Neural cell (in vitro differentiated cells): ENCODE measurements around the gene TBX2. TPM values are rescaled to one million over a fixed set of nuclear protein-coding genes. Genes with fewer than 3 reads are reported as not detected.

ENCODE experiments used
- H2AFZ ChIP-seq: fragments of 200-600, 300-800 bp; sonication (generic), shearing (Covaris generic); 2 replicates; pipeline ENCODE4 v1.6.0; 2014; ENCODE audit warnings: low read depth, mild to moderate bottlenecking, antibody characterized with exemption, low read length, moderate library complexity
- H3F3A ChIP-seq: fragments of 200-600 bp; shearing (Covaris generic); 2 replicates; pipeline ENCODE4 v1.6.1; 2016; ENCODE audit warnings: mild to moderate bottlenecking, moderate library complexity, mixed read lengths, antibody characterized with exemption, low read length; ENCODE audit not compliant: insufficient read depth, poor library complexity, severe bottlenecking
- H3K27ac ChIP-seq: fragments of 200-600, 300-800 bp; sonication (generic), shearing (Covaris generic); 2 replicates; pipeline ENCODE4 v1.5.1; 2014; ENCODE audit warnings: mild to moderate bottlenecking, low read length, moderate library complexity
- H3K27me3 ChIP-seq: fragments of 300-800, 200-600 bp; sonication (generic), shearing (Covaris generic); 2 replicates; pipeline ENCODE4 v1.6.0; 2014; ENCODE audit warnings: mild to moderate bottlenecking, low read depth, low read length, moderate library complexity; ENCODE audit not compliant: insufficient read depth
- H3K36me3 ChIP-seq: fragments of 300-800, 200-600 bp; sonication (generic), shearing (Covaris generic); 2 replicates; pipeline ENCODE4 v1.5.1; 2014; ENCODE audit warnings: mild to moderate bottlenecking, antibody characterized with exemption, low read length, moderate library complexity; ENCODE audit not compliant: insufficient read depth
- H3K4me2 ChIP-seq: fragments of 300-800, 200-600 bp; sonication (generic), shearing (Covaris generic); 2 replicates; pipeline ENCODE4 v1.6.0; 2014; ENCODE audit warnings: mild to moderate bottlenecking, low read length
- H3K4me3 ChIP-seq: fragments of 300-800, 200-600 bp; sonication (generic), shearing (Covaris generic); 2 replicates; pipeline ENCODE4 v1.5.1; 2014; ENCODE audit warnings: mild to moderate bottlenecking, low read length, moderate library complexity
- H3K79me2 ChIP-seq: fragments of 200-600 bp; shearing (Covaris generic); replicated peaks from 2 replicates; pipeline ENCODE4 v1.6.0; 2014; ENCODE audit warnings: mild to moderate bottlenecking, low read length, moderate library complexity; ENCODE audit not compliant: insufficient read depth
- H3K9ac ChIP-seq: fragments of 300-800, 200-600 bp; sonication (generic), shearing (Covaris generic); 2 replicates; pipeline ENCODE4 v1.6.1; 2016; ENCODE audit warnings: mild to moderate bottlenecking, low read length, mixed read lengths
- H3K9me2 ChIP-seq: fragments of 200-600 bp; shearing (Covaris generic); 2 replicates; pipeline ENCODE4 v1.6.1; 2016; ENCODE audit warnings: mild to moderate bottlenecking, low read length, mixed read lengths; ENCODE audit not compliant: insufficient read depth
- H3K9me3 ChIP-seq: fragments of 200-600, 300-800 bp; sonication (generic), shearing (Covaris generic); 2 replicates; pipeline ENCODE4 v1.6.1; 2016; ENCODE audit warnings: mild to moderate bottlenecking, mixed run types, low read length, moderate library complexity, mixed read lengths
- H4K20me1 ChIP-seq: fragments of 200-600 bp; shearing (Covaris generic); 2 replicates; pipeline ENCODE4 v1.6.1; 2016; ENCODE audit warnings: mild to moderate bottlenecking, mixed run types; ENCODE audit not compliant: insufficient read depth
- EP300 ChIP-seq: fragments of 450-650 bp; conservative IDR thresholded peaks from 2 replicates; pipeline ENCODE4 v1.6.1; 2014; ENCODE audit warnings: antibody characterized with exemption, mild to moderate bottlenecking, moderate library complexity; ENCODE audit not compliant: poor library complexity, severe bottlenecking
- EZH2 ChIP-seq: fragments of 200-600, 300-800 bp; shearing (Covaris generic), sonication (generic); IDR thresholded peaks from 2 replicates; pipeline ENCODE4 v1.6.1; 2014; ENCODE audit warnings: antibody characterized with exemption, low read length, borderline replicate concordance, mild to moderate bottlenecking; ENCODE audit not compliant: insufficient read depth, poor library complexity, severe bottlenecking
- MXI1 ChIP-seq: fragments of 450-650 bp; conservative IDR thresholded peaks from 2 replicates; pipeline ENCODE4 v1.6.1; 2014; ENCODE audit warnings: antibody characterized with exemption, mild to moderate bottlenecking; ENCODE audit not compliant: poor library complexity, severe bottlenecking
- POLR2AphosphoS5 ChIP-seq: IDR thresholded peaks from 2 replicates; pipeline ENCODE4 v1.6.1; 2012
- SMC3 ChIP-seq: fragments of 450-650 bp; conservative IDR thresholded peaks from 2 replicates; pipeline ENCODE4 v1.6.1; 2014; ENCODE audit warnings: antibody characterized with exemption, mild to moderate bottlenecking, moderate library complexity; ENCODE audit not compliant: poor library complexity
- TAF1 ChIP-seq: IDR thresholded peaks from 2 replicates; pipeline ENCODE4 v1.6.1; 2012; ENCODE audit warnings: low read depth
- polyA plus RNA-seq: library from polyadenylated mRNA; depleted of rRNA; stranded (reverse); fragments of >200 nt; gene quantifications from 2 replicates; pipeline ENCODE4 v1.2.3, GENCODE V29; 2014
- TF ChIP-seq, protein P1 (sequence below): IDR thresholded peaks from 2 replicates; pipeline ENCODE4 v1.6.1; 2012; ENCODE audit warnings: borderline replicate concordance
- TF ChIP-seq, protein P2 (sequence below): fragments of 450-650 bp; IDR thresholded peaks from 2 replicates; pipeline ENCODE4 v1.5.1; 2014; ENCODE audit warnings: antibody characterized with exemption, mild to moderate bottlenecking, moderate library complexity; ENCODE audit not compliant: poor library complexity, severe bottlenecking

Gene TBX2
- polyA plus RNA-seq, 1 donor from 2014 or later = not detected

DNA sequence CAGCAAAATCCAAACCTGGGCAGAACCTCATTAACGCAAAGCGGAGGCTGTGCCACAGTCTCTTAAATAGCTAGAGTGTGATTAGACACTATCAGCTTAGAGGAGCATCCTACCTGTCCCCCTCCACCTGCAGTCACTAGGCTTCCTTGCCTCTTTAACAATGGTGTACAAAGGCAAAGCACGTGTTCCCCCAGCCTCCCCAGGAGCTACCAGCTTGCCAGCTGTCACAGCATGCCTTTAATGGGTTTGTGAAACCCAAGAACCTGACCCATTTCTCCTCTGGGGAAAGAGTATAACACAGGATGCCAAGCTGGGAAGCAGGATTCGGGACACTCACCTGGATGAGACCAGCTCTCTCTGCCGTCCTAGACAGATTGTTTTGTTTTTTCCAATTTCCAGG is 37.2 kb upstream of the TBX2 start:
- Histone ChIP-seq H3K4me3 (no peak overlapping the region), H3K27me3 (no peaks in the 10 kb centered on the region), H3K9ac (no peak overlapping the region), H3K27ac (no peak overlapping the region), H3K4me2 (no peak overlapping the region), H3K36me3 (no peaks in the 10 kb centered on the region), H3F3A (no peaks in the 10 kb centered on the region), H2AFZ (no peak overlapping the region), H3K79me2 (no peaks in the 10 kb centered on the region), H3K9me3 (no peaks in the 10 kb centered on the region), H3K9me2 (no peaks in the 10 kb centered on the region), H4K20me1 (no peaks in the 10 kb centered on the region)
- no peak for TF ChIP-seq EP300
- no peak for TF ChIP-seq POLR2AphosphoS5
- TF ChIP-seq, protein P1, sequence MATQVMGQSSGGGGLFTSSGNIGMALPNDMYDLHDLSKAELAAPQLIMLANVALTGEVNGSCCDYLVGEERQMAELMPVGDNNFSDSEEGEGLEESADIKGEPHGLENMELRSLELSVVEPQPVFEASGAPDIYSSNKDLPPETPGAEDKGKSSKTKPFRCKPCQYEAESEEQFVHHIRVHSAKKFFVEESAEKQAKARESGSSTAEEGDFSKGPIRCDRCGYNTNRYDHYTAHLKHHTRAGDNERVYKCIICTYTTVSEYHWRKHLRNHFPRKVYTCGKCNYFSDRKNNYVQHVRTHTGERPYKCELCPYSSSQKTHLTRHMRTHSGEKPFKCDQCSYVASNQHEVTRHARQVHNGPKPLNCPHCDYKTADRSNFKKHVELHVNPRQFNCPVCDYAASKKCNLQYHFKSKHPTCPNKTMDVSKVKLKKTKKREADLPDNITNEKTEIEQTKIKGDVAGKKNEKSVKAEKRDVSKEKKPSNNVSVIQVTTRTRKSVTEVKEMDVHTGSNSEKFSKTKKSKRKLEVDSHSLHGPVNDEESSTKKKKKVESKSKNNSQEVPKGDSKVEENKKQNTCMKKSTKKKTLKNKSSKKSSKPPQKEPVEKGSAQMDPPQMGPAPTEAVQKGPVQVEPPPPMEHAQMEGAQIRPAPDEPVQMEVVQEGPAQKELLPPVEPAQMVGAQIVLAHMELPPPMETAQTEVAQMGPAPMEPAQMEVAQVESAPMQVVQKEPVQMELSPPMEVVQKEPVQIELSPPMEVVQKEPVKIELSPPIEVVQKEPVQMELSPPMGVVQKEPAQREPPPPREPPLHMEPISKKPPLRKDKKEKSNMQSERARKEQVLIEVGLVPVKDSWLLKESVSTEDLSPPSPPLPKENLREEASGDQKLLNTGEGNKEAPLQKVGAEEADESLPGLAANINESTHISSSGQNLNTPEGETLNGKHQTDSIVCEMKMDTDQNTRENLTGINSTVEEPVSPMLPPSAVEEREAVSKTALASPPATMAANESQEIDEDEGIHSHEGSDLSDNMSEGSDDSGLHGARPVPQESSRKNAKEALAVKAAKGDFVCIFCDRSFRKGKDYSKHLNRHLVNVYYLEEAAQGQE = no peak
- no peak for TF ChIP-seq EZH2
- TF ChIP-seq, protein P2, sequence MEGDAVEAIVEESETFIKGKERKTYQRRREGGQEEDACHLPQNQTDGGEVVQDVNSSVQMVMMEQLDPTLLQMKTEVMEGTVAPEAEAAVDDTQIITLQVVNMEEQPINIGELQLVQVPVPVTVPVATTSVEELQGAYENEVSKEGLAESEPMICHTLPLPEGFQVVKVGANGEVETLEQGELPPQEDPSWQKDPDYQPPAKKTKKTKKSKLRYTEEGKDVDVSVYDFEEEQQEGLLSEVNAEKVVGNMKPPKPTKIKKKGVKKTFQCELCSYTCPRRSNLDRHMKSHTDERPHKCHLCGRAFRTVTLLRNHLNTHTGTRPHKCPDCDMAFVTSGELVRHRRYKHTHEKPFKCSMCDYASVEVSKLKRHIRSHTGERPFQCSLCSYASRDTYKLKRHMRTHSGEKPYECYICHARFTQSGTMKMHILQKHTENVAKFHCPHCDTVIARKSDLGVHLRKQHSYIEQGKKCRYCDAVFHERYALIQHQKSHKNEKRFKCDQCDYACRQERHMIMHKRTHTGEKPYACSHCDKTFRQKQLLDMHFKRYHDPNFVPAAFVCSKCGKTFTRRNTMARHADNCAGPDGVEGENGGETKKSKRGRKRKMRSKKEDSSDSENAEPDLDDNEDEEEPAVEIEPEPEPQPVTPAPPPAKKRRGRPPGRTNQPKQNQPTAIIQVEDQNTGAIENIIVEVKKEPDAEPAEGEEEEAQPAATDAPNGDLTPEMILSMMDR = no peak

DNA sequence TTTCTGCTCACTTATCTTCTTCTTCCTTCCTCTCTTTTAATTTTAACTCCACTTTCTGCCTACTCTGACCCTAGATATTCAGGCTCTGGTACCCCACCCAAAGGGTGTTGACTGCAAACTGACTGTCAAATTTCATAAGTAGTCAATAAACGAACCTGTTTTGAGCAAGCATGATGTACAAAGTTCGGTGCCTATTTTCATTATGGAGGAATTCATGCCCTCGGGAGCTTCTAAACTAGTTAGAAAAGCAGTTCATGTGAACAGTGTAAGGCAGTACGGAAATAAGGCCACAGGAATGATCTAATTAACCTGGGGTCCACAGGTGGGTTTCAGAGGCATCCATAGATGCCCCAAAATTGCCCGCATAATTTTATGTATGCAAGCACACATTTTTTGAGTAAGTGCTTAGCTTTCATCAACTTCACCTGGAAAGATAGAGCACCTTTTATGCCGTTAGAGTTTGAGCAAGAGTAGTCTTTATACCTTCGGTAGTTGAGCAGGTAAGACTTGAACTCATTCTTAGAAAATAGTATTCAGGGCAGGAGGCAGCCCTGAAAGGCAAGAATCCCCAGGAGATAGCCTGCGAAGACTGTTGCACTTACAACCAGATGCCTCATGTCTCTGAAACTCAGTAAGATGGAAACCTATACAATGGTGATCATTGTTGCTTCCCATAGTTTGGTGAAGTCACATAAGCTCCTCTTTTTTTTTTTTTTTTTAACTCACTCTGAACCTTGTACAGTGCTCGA is 36.6 kb upstream of the TBX2 start:
- Histone ChIP-seq H3K9me2 (no peaks in the 10 kb centered on the region), H2AFZ (no peak overlapping the region), H3K27ac (no peak overlapping the region), H4K20me1 (no peaks in the 10 kb centered on the region), H3K4me3 (no peak overlapping the region), H3K27me3 (no peaks in the 10 kb centered on the region), H3K9me3 (no peaks in the 10 kb centered on the region), H3K36me3 (no peaks in the 10 kb centered on the region), H3K4me2 (no peak overlapping the region), H3F3A (no peaks in the 10 kb centered on the region), H3K79me2 (no peaks in the 10 kb centered on the region), H3K9ac (no peak overlapping the region)
- TF ChIP-seq, protein P1 = no peak
- TF ChIP-seq EP300 (no peak), EZH2 (no peak), POLR2AphosphoS5 (no peak), SMC3 (no peak), TAF1 (no peak), MXI1 (no peak)
